GM19467 (cell line): Measurements from ENCODE around the gene CLIP3.

Experiments used
- ATAC-seq: cut with Tn5 transposase; IDR thresholded peaks from one replicate; pipeline ENCODE4 v1.9.1; 2021; ENCODE audit warnings: mild to moderate bottlenecking, moderate library complexity; ENCODE audit not compliant: unreplicated experiment

Gene CLIP3

GRCh38 chr19:35978832-35979365 lies 53.8 kb downstream of the CLIP3 start:
- no peak for ATAC-seq

GRCh38 chr19:35978271-35978670 lies 54.4 kb downstream of the CLIP3 start:
- no peak for ATAC-seq

GRCh38 chr19:35977446-35978222 lies 55.0 kb downstream of the CLIP3 start:
- ATAC-seq: no peak

- no peak for ATAC-seq
These were observed 57.0 kb downstream of the CLIP3 start for GRCh38 chr19:35975608-35976214.

GRCh38 chr19:35973487-35973886 lies 59.2 kb downstream of the CLIP3 start:
- no peak for ATAC-seq

- ATAC-seq: no peak
These were observed 65.9 kb downstream of the CLIP3 start for GRCh38 chr19:35966771-35967170.
